Peyer's patch (tissue), 4 donors: Measurements from ENCODE around the gene TBL1XR1.

Source experiments
- CTCF ChIP-seq, 6 experiments: fragments of 450-650 bp in 4 of 6; fragments of 200-600 bp in 2 of 6; sonication (generic) in 1 of 6; IDR thresholded peaks; one replicate each; pipeline ENCODE4 v1.5.1; 2017 to 2019; ENCODE audit warnings: antibody characterized with exemption in 6 of 6, mild to moderate bottlenecking in 3 of 6, moderate library complexity in 1 of 6
- POLR2A ChIP-seq, 2 donors: fragments of 450-650 bp; IDR thresholded peaks; one replicate each; pipeline ENCODE4 v1.5.1; 2017; ENCODE audit warnings: antibody characterized with exemption in 2 of 2, mild to moderate bottlenecking in 2 of 2, moderate library complexity in 2 of 2

DNA sequence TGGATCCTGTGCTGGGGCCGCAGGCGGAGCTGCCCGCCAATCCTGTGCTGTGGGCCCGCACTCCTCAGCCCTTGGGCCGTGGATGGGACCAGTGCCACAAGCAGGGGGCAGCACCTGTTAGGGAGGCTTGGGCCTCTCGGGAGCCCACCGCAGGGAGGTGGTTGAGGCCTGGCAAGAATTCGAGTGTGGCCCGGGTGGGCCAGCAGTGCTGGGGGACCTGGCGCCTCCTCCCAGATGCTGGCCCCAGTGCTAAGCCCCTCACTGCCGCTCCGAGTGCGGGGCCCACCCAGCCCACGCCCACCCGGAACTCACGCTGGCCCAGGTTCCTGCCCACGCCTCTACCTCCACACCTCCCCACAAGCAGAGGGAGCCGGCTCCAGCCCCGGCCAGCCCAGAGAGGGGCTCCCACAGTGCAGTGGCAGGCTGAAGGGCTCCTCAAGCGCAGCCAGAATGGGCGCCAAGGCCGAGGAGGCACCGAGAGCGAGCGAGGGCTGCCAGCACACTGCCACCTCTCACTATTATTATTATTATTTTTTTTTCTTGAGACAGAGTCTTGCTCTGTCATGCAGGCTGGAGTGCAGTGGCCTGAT is 31.4 kb upstream of the TBL1XR1 start:
- TF ChIP-seq POLR2A (IDR thresholded peaks at IDR 0.05) (no peak), CTCF (IDR thresholded peaks at IDR 0.05) (no peak)
